ENCODE data around the gene SCAF4.
"Not testable (repeated sequence)": the region's sequence is repeated elsewhere in the genome, so short reads cannot be mapped to it uniquely, and the experiment has no call there.

SCAF4 gene, protein sequence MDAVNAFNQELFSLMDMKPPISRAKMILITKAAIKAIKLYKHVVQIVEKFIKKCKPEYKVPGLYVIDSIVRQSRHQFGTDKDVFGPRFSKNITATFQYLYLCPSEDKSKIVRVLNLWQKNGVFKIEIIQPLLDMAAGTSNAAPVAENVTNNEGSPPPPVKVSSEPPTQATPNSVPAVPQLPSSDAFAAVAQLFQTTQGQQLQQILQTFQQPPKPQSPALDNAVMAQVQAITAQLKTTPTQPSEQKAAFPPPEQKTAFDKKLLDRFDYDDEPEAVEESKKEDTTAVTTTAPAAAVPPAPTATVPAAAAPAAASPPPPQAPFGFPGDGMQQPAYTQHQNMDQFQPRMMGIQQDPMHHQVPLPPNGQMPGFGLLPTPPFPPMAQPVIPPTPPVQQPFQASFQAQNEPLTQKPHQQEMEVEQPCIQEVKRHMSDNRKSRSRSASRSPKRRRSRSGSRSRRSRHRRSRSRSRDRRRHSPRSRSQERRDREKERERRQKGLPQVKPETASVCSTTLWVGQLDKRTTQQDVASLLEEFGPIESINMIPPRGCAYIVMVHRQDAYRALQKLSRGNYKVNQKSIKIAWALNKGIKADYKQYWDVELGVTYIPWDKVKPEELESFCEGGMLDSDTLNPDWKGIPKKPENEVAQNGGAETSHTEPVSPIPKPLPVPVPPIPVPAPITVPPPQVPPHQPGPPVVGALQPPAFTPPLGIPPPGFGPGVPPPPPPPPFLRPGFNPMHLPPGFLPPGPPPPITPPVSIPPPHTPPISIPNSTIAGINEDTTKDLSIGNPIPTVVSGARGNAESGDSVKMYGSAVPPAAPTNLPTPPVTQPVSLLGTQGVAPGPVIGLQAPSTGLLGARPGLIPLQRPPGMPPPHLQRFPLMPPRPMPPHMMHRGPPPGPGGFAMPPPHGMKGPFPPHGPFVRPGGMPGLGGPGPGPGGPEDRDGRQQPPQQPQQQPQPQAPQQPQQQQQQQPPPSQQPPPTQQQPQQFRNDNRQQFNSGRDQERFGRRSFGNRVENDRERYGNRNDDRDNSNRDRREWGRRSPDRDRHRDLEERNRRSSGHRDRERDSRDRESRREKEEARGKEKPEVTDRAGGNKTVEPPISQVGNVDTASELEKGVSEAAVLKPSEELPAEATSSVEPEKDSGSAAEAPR
- total RNA-seq: 33.3 to 35.8 reads per million in 2 donors

DNA sequence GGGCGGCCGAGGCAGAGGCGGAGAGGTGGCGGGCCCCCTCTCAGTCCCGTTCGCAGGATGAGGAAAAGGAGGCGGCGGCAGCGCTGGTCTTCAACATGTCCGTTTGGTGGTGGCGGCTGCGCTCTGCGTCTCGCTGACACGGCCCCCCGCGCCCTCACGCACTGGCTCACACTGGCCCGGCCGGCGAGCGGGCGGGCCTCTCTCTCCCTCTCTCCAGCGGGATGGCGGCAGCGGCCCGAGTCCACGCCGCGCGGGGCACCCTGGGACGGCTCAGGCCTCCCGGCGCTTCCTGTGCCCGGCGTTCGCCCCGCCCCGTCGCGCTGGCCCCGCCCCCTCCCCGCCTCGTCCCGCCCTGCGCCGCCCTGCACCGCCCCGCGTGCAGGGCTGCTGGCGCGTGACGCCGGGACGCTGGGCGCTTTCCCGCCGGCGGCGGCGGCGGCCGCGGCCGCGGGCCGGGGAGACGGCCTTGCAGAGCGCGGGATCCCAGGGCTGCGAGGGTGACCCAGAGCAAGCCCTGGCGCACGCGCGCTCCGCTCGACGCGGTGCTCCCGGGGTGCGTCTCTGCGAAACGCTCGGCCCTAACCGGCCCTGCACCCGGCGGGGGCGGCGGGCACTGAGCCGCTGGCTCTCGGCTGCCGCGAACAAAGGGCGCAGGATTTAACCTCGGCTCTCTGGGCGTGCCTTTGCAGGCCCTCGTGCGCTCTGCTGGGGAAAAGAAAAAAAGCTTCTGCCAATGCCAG, at the start of gene SCAF4:
TSS of gene SCAF4 (minus strand) at position 262 of the 740 bp plus-strand sequence. CDS start 426 bp downstream, outside the sequence.
- DNase-seq: peak; percentile 78

DNA sequence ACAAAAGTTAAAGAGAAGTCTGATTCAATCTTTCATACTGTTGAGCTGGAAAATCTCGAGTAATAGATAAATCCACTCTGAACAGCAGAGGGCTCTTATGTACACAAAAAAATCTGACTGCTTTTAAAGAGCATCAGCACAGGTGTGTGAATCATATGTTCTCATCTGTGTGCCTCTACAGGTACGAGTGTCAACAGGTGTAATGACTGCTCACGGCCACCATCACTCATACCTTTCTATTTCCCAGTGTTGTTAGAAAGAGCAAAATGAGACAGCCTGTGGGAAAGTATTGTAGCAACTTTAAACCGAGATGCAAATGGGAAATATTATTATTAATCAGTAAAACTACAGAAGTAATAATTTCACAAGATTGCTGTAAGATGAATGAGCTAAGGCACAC, 49.0 kb upstream of the SCAF4 start:
- DNase-seq: no peak

DNA sequence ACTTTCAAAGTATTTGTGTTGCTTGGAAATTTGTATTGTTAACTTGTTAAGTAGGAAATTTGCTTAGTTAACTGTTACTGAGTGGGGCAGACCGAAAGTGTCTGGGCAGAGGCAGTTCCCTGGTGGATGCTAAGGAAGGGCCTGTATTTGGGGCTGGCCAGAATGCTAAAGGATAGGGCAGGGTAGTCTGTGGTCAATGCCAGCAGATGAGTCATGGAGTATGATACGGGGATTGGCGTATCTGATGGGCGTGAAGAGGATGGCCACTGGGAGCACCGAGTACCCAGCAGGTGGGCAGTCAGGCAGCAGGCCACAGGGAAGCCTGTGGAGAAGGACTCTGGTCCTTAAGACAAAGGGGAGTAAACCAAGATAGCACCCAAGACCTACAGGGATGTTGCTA, 46.6 kb upstream of the SCAF4 start:
- no peak for DNase-seq

DNA sequence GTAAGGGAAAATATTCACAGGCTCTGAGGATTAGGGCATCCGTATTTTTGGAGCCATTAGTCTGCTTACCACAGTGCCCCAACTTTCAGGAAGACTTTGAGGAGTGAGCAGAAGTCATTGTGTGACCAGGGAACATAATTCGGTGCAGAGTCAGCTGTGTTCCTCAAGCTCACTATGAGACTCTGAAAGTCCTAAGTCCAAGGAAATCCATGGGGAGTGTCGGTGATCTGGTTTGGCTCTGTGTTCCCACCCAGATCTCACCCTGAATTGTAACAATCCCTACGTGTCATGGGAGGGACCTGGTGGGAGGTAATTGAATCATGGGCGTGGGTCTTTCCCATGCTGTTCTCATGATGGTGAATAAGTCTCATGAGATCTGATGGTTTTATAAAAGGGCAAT, 45.9 kb upstream of the SCAF4 start:
- no peak for DNase-seq

DNA sequence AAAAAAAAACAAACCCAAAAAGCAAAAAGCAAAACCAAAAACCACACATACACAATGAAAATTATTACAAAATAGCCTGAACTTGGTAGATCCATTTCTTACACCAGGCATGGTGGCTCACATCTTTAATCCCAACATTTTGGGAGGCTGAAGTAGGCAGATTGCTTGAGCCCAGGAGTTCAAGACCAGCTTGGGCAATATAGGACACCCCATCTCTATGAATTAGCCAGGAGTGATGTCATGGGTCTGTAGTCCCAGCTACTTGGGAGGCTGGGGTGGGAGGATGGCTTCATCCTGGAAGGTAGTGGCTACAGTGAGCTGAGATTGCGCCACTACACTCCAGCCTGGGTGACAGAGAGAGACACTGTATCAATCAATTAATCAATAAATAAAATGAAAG, 42.1 kb upstream of the SCAF4 start:
- no peak for DNase-seq

DNA sequence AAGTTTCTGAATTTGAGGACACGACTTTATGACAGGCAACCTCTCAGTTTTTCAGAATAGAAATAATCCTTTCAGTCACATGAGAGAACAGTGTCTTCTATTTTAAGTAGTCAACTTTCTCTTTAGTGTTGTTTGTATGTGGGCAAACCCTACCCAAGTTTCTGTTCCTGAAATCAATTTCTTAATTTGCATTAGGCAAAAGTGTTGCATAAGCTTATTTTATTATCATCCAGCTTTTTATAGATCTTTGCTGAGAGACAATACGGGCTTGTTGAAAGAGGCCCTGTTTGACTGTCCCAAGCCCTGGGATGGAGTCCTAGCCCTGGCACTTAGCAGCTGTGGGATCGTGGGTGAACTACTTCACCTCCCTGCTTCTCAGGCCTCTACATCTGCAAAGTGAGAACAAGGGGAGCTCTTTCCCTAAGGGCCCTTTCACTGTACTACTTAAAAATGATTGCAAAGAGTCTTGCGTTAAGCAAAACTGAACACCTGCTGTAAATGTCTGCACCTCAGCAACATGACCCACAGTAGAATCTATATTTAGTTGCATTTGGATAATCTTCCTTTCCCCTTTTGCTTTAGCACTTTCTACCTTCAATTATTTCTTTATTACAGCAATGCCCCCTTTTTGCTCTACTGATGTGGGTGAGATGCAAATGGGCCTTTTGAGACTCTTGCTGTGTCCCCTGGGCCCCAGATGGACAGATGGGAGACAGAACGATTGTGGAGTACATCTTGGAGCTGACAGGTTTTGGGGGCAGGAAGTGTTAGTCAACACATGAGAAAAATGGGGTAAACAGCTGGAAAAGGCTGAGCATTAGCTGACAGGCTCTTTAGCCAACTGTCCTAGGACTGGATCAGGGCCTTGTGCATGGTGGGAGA, 41.0 kb upstream of the SCAF4 start:
- DNase-seq: no peak

DNA sequence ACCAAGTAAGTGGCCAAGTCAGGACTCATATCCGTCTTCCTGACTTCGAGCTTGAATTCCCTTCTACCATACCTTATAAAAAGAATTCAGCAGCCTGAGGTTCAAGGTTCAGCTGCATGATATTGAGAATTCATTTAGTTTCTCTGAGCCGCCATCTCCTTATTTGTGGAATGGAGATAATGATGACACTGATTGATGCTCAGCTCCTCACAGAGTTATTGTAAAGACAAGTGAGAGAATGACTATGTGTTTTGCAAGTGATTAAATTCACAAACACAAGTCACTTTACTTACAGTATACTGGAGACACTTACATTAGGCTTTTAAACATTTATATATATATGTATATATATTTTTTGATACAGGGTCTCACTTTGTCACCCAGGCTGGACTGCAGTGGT, 39.8 kb upstream of the SCAF4 start:
- DNase-seq: no peak

DNA sequence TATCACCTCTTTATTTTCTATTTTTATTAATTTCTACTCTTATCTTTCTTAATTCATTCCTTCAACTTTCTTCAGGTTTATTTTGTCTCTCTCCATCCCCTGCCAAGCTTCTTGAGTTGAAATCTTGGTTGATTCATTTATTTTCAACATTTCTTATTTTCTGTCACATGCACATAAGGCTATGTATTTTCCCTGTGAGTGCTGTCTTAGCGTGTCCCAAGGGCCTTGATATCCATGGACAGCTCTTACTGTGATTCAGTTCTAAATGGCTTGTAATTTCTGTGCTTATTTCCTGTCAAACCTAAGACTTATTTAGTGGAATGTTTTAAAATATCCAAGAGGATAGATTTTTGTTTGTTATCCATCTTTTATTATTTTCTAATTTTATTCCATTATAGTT, 36.8 kb upstream of the SCAF4 start:
- DNase-seq: no peak

DNA sequence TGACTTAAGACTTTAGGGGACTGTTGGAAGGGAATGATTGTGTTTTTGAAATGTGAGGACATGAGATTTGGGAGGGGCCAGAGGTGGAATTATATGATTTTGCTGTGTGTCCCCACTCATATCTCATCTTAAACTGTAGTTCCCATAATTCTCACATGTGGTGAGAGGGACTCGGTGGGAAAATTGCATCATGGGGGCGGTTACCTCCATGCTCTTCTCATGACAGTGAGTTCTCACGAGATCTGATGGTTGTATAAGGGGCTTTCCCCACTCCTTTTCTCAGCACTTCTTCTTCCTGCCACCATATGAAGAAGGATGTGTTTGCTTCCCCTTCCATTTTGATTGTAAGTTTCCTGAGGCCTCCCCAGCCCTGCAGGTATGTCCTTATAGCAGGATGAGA, 35.0 kb upstream of the SCAF4 start:
- DNase-seq: no peak

DNA sequence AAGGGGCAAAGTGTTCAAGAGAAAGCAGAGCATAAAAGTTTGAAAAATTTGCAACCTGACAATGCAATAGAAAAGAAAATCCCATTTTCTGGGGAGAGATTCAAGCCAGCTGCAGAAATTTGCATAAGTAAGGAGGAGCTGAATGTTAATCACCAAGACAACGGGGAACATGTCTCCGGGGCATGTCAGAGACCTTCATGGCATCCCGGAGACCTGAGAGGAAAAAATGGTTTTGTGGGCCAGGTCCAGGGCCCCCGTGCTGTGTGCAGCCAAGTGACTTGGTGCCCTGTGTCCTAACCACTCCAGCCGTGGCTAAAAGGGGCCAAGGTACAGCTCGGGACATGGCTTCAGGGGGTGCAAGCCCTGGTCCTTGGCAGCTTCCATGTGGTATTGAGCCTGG, 33.9 kb upstream of the SCAF4 start:
- not testable (repeated sequence) for DNase-seq

DNA sequence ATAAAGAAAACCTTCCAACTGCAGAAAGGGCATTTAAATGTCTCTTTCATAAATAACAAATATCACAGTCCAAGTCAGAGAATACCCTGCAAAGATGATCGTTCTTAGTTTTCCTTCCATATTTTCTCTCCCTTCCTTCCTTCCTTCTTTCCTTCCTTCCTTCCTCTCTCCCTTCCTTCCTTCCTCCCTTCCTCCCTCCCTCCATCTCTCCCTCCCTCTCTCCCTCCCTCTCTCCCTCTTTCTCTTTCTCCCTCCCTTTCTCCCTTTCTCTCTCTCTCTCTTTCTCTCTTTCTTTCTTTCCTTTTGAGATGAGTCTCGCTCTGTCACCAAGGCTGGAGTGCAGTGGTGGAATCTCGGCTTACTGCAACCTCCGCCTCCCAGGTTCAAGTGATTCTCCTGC, 29.0 kb upstream of the SCAF4 start:
- no peak for DNase-seq

DNA sequence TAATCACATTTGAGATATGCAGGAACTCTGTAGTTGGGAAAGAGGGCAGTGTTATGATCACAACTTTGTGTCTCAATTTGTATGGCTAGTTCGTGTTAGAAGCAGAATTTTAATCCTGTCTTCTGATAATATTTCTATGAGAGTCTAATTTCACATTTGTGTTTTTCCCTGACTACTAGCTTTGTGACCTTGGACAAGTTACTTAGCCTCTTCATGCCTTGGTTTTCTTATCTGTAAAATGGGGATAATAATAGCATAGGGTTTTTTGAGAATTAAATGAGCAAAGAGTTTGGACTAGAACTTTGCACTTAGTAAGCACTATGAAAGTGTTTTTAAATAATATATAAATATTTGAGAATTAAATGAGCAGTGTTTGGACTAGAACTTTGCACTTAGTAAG, 24.9 kb upstream of the SCAF4 start:
- no peak for DNase-seq

DNA sequence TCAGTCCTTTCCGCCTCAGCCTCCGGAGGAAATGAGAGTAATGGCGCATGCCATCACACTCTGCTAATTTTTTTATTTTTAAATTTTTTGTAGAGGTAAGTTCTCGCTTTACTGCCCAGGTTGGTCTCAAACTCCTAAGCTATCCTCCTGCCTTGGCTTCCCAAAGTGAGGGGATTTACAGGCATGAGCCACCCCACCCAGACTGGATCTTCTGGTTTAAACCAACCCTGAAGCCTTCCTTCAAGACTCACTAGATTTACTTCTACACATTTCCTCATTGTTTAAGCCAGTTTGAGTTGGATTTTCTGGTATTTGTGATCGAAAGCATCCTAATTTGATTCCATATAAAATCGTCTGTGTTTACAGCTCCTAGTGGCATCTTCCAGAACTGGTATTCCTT, 23.1 kb upstream of the SCAF4 start:
- DNase-seq: no peak

DNA sequence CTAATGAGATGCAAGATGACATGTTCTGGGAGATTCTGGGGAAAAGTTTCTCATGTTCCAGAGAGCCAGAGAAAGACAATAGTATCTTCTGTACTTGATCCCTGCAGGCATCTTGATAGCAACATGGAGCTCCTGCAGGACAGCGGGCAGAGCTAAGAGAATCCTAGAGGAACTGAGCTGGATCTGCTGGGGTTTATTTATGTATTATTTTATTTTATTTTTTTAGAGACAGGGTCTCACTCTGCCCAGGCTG, 22.7 kb upstream of the SCAF4 start:
- DNase-seq: no peak

DNA sequence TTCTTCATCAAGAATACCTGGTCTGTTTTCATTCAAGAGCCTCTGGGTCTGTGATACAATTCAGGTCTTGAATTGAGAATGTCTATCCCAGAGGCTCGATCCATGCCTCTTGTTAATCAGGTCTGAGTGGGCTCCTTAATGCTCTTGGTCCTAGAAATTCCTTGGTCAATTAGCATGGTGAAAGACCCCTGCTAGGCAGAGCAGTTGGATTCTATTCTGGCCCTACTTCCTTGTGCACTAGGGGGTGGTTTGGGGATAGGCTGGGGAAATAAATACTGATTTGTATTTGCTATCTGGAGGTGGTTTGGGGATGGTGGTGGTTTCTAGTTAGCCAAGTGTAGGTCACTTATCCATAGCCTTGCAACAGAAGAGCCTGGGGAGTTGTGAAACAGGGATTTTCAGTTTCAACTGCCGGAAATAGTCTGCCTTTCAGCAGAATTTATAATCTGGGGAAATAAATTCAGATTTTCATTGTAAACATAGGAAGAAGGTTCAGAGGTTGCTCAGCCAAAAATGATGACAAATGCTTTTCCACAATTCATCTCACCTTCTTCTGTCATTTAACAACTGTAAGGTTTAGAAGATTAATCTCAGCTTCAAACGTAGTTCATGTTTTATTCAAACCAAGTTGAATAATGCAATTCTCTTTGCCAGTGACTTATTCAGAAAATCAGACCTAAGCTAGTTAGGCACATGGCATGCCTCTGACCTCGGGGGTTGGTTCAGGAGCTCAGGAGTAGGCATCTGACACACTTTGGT, 22.2 kb upstream of the SCAF4 start:
- no peak for DNase-seq

DNA sequence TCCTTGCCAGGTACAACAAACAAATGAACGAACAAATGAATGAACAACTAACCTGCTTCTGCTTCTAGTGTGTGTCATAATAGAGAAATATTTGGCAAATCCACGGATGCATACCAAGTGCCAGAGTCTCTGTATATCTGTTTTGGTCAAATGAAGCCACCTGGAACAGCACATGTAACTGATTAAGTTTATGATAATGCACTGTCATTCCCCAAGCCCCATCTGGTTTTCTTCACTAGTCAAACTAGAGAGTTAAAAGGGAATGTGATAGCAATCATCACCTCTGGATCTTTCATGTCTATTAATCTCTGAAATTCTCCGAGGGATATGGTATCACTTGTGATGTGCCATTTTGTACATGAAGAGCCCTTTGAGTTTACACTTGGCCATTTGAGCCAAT, 21.0 kb upstream of the SCAF4 start:
- no peak for DNase-seq

DNA sequence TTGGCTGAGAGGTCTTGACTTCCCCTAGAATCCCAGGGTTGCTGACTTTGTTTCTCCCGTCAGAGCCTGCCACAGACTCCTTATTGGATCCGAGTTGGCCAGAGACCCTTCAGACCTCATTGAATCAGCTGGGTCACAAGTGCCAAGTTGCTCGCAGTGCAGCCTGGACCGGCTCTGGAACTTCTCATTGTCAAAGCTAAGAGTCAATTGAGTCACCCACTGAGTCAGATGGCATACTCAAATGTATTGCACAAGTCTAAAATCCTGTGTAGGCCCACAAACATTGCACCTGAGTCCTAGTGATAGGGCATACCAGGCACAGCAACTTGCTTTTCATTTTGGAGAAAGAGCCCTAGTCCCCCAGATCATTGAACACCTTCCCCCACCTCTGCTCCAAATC, 20.4 kb upstream of the SCAF4 start:
- no peak for DNase-seq

DNA sequence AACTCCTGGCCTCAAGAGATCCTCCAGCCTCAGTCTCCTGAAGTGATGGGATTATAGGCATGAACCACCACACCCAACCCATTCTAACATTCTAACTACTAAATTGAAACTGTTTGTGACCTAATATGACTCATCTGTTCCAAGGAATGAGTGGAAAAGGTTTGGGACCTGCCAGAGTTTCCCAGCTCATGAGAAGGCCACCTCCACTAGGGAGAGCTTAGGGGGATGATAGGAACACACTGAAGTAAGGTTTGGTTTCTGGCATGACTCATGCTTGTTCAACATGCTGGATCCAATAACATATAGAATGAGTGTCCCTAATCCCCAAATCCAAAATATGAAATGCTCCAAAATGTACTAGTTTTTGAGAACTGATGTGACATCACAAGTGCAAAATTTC, 18.9 kb upstream of the SCAF4 start:
- no peak for DNase-seq

DNA sequence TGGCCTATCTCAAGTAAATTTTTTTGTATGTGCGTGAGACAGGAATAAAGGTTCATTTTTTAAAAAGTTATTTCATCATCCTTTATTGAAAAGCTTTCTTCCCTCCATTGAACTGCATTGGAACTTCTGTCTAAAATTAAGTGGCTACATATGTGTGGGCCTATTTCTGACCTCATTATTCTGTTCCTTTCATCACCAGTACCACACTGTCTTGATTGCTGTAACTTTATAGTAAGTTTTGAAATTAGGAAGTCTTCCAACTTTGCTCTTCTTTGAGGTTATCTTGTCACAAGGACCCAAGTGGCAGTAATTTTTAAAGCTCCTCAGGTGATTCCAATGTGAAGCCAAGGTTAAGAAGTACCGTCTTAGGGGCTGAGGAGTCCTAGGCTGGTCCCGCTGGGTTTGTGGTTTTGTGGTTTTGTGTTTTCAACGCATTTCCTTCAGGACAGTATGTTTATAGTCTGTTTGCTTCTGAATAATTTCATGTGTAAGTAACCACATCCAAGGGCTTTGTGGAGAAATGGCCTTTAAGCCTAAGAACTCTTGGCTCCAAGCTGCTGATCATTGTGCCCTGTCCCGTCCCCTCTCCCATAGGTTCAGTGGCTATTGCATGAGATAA, 12.4 kb upstream of the SCAF4 start:
- no peak for DNase-seq

DNA sequence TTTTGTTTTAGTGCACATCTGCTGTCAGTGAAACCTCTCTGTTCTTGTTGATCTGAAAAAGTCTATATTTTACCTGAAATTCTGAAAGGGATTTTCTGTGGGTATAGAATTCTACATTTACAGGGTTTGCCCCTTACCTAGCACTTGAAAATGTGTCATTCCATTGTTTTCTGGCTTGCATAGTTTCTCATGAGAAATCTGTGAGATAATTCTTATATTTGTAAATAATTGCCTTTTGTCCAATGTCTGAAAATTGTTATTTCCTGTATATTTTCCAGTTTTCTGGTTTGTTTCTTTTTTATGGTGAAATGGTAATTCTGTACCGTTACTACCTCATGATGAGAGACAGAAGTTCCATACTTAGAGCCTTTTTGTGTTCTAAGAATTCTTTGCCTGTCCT, 11.8 kb upstream of the SCAF4 start:
- no peak for DNase-seq

DNA sequence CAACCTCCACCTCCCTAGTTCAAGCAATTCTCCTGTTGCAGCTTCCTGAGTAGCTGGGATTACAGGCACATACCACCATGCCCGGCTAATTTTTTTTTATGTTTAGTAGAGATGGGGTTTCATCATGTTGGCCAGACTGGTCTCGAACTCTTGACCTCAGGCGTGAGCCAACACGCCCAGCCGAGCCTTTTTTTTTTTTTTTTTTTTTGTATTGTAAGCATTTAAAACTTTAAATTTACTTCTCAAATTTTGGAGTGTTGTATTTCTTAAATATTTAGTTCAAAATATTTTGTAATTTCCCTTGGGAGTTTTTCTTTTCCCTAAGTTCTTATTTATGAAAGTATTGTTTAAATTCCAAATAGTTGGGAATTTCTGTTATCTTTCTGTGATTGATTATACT, 9.2 kb upstream of the SCAF4 start:
- no peak for DNase-seq

Data from T-helper 9 cell (primary cell).